Dendritic cell treated with granulocyte-macrophage colony-stimulating factor and Interleukin-4, amounts not matched to agents 40 ng/mL and 50 ng/mL, for 4 days (primary cell): ENCODE measurements around the gene RASGRF2.

ENCODE experiments used
- H3K27ac Mint-ChIP-seq: one replicate; pipeline ENCODE4 v1.8.0; 2022; ENCODE audit warnings: mild to moderate bottlenecking, mixed read lengths
- H3K27me3 Mint-ChIP-seq: one replicate; pipeline ENCODE4 v1.8.0; 2022; ENCODE audit warnings: mild to moderate bottlenecking, mixed read lengths
- H3K36me3 Mint-ChIP-seq: one replicate; pipeline ENCODE4 v1.8.0; 2022; ENCODE audit warnings: low read depth, mixed read lengths
- H3K4me1 Mint-ChIP-seq: one replicate; pipeline ENCODE4 v1.8.0; 2022; ENCODE audit warnings: low read depth, mixed read lengths
- H3K4me3 Mint-ChIP-seq: one replicate; pipeline ENCODE4 v1.8.0; 2022; ENCODE audit warnings: mild to moderate bottlenecking, moderate library complexity, mixed read lengths
- H3K9me3 Mint-ChIP-seq: one replicate; pipeline ENCODE4 v1.8.0; 2022; ENCODE audit warnings: mixed read lengths
- intact Hi-C: fragments of 100-400 bp; cut with micrococcal nuclease; formaldehyde crosslinking; loops from one replicate; pipeline ENCODE4 v1.15.0; 2022

The RASGRF2 gene

GRCh38 chr5:81188962-81189361 is 228.8 kb downstream of the RASGRF2 start:
- intact Hi-C loops, result no loop called here
- no peak overlapping the region for H3K27ac Mint-ChIP-seq

GRCh38 chr5:81189875-81190498 is 229.8 kb downstream of the RASGRF2 start:
- intact Hi-C loops, result no loop called here
- H3K9me3 Mint-ChIP-seq, result no peaks in the 10 kb centered on the region
- H3K4me3 Mint-ChIP-seq, result no peak overlapping the region
- H3K36me3 Mint-ChIP-seq, result no peaks in the 10 kb centered on the region
- peaks cover 15% of the 10 kb centered on the region for H3K27me3 Mint-ChIP-seq
- peaks cover 4% of the 10 kb centered on the region for H3K4me1 Mint-ChIP-seq
- H3K27ac Mint-ChIP-seq, result no peak overlapping the region

More at GRCh38 chr5:81188962-81189361, 228.8 kb downstream of the RASGRF2 start:
- H3K4me1 Mint-ChIP-seq, result no peaks in the 10 kb centered on the region
- H3K4me3 Mint-ChIP-seq, result no peak overlapping the region
- H3K9me3 Mint-ChIP-seq, result no peaks in the 10 kb centered on the region
- no peaks in the 10 kb centered on the region for H3K36me3 Mint-ChIP-seq
- peaks cover 7% of the 10 kb centered on the region for H3K27me3 Mint-ChIP-seq

GRCh38 chr5:81191726-81192372 is 231.7 kb downstream of the RASGRF2 start:
- no peak overlapping the region for H3K4me3 Mint-ChIP-seq
- peaks cover 6% of the 10 kb centered on the region for H3K4me1 Mint-ChIP-seq
- intact Hi-C loops, result no loop called here
- H3K36me3 Mint-ChIP-seq, result no peaks in the 10 kb centered on the region
- no peaks in the 10 kb centered on the region for H3K9me3 Mint-ChIP-seq
- no peak overlapping the region for H3K27ac Mint-ChIP-seq
- peaks cover 22% of the 10 kb centered on the region for H3K27me3 Mint-ChIP-seq

- peaks cover 6% of the 10 kb centered on the region for H3K4me1 Mint-ChIP-seq
- H3K4me3 Mint-ChIP-seq, result no peak overlapping the region
- intact Hi-C loops, result no loop called here
- H3K36me3 Mint-ChIP-seq, result no peaks in the 10 kb centered on the region
- H3K27me3 Mint-ChIP-seq, result peaks cover 22% of the 10 kb centered on the region
- H3K27ac Mint-ChIP-seq, result no peak overlapping the region
- H3K9me3 Mint-ChIP-seq, result no peaks in the 10 kb centered on the region
These were observed 232.2 kb downstream of the RASGRF2 start for GRCh38 chr5:81192373-81192750.

- no peak overlapping the region for H3K4me3 Mint-ChIP-seq
- intact Hi-C loops, result loop anchor here (2.0 kb wide), 1 partner anchor 508 kb away; no protein-coding TSS in a partner anchor
- peaks cover 6% of the 10 kb centered on the region for H3K4me1 Mint-ChIP-seq
- peaks cover 22% of the 10 kb centered on the region for H3K27me3 Mint-ChIP-seq
- H3K36me3 Mint-ChIP-seq, result no peaks in the 10 kb centered on the region
- no peaks in the 10 kb centered on the region for H3K9me3 Mint-ChIP-seq
- no peak overlapping the region for H3K27ac Mint-ChIP-seq
These were observed 234.6 kb downstream of the RASGRF2 start for GRCh38 chr5:81194633-81195334.

GRCh38 chr5:81195335-81195929 is 235.3 kb downstream of the RASGRF2 start:
- no peak overlapping the region for H3K27ac Mint-ChIP-seq
- peaks cover 22% of the 10 kb centered on the region for H3K27me3 Mint-ChIP-seq
- no peaks in the 10 kb centered on the region for H3K9me3 Mint-ChIP-seq
- no peaks in the 10 kb centered on the region for H3K36me3 Mint-ChIP-seq
- intact Hi-C loops, result loop anchor here (2.0 kb wide), 1 partner anchor 509 kb away; no protein-coding TSS in a partner anchor
- H3K4me3 Mint-ChIP-seq, result no peak overlapping the region
- peaks cover 6% of the 10 kb centered on the region for H3K4me1 Mint-ChIP-seq

GRCh38 chr5:81202655-81203054 is 242.5 kb downstream of the RASGRF2 start:
- Mint-ChIP-seq H3K27ac (no peak overlapping the region), H3K27me3 (no peaks in the 10 kb centered on the region), H3K36me3 (no peaks in the 10 kb centered on the region), H3K4me1 (no peaks in the 10 kb centered on the region), H3K4me3 (no peak overlapping the region), H3K9me3 (no peaks in the 10 kb centered on the region)
- intact Hi-C loops, result no loop called here

- no peaks in the 10 kb centered on the region for H3K4me1 Mint-ChIP-seq
- intact Hi-C loops, result no loop called here
- H3K4me3 Mint-ChIP-seq, result no peak overlapping the region
- H3K27me3 Mint-ChIP-seq, result no peaks in the 10 kb centered on the region
- no peak overlapping the region for H3K27ac Mint-ChIP-seq
- H3K9me3 Mint-ChIP-seq, result no peaks in the 10 kb centered on the region
- no peaks in the 10 kb centered on the region for H3K36me3 Mint-ChIP-seq
These were observed 243.6 kb downstream of the RASGRF2 start for GRCh38 chr5:81203729-81204128.

GRCh38 chr5:81204205-81204604 is 244.0 kb downstream of the RASGRF2 start:
- Mint-ChIP-seq H3K4me1 (no peaks in the 10 kb centered on the region), H3K27ac (no peak overlapping the region), H3K4me3 (no peak overlapping the region), H3K36me3 (no peaks in the 10 kb centered on the region), H3K9me3 (no peaks in the 10 kb centered on the region), H3K27me3 (no peaks in the 10 kb centered on the region)
- intact Hi-C loops, result no loop called here

GRCh38 chr5:81205058-81205457 is 244.9 kb downstream of the RASGRF2 start:
- Mint-ChIP-seq H3K27me3 (no peaks in the 10 kb centered on the region), H3K36me3 (no peaks in the 10 kb centered on the region), H3K4me3 (no peak overlapping the region), H3K9me3 (no peaks in the 10 kb centered on the region), H3K27ac (no peak overlapping the region), H3K4me1 (no peaks in the 10 kb centered on the region)
- intact Hi-C loops, result no loop called here

GRCh38 chr5:81207009-81207408 is 246.8 kb downstream of the RASGRF2 start:
- no peaks in the 10 kb centered on the region for H3K36me3 Mint-ChIP-seq
- no peak overlapping the region for H3K27ac Mint-ChIP-seq
- no peak overlapping the region for H3K4me3 Mint-ChIP-seq
- no peaks in the 10 kb centered on the region for H3K9me3 Mint-ChIP-seq
- intact Hi-C loops, result no loop called here
- H3K4me1 Mint-ChIP-seq, result no peaks in the 10 kb centered on the region
- H3K27me3 Mint-ChIP-seq, result no peaks in the 10 kb centered on the region

- no peaks in the 10 kb centered on the region for H3K9me3 Mint-ChIP-seq
- no peak overlapping the region for H3K27ac Mint-ChIP-seq
- no peaks in the 10 kb centered on the region for H3K4me1 Mint-ChIP-seq
- no peaks in the 10 kb centered on the region for H3K27me3 Mint-ChIP-seq
- intact Hi-C loops, result no loop called here
- no peak overlapping the region for H3K4me3 Mint-ChIP-seq
- H3K36me3 Mint-ChIP-seq, result no peaks in the 10 kb centered on the region
These were observed 248.7 kb downstream of the RASGRF2 start for GRCh38 chr5:81208904-81209303.

GRCh38 chr5:81209386-81209785 is 249.2 kb downstream of the RASGRF2 start:
- H3K36me3 Mint-ChIP-seq, result no peaks in the 10 kb centered on the region

GRCh38 chr5:81209869-81210493 is 249.8 kb downstream of the RASGRF2 start:
- Mint-ChIP-seq H3K27me3 (no peaks in the 10 kb centered on the region), H3K27ac (no peak overlapping the region), H3K4me3 (no peak overlapping the region), H3K4me1 (no peaks in the 10 kb centered on the region), H3K9me3 (no peaks in the 10 kb centered on the region), H3K36me3 (no peaks in the 10 kb centered on the region)
- intact Hi-C loops, result no loop called here

More at GRCh38 chr5:81209386-81209785, 249.2 kb downstream of the RASGRF2 start:
- Mint-ChIP-seq H3K27ac (no peak overlapping the region), H3K9me3 (no peaks in the 10 kb centered on the region), H3K4me3 (no peak overlapping the region), H3K27me3 (no peaks in the 10 kb centered on the region), H3K4me1 (no peaks in the 10 kb centered on the region)
- intact Hi-C loops, result no loop called here
